ENCODE results near the gene SRR.

SRR gene

DNA sequence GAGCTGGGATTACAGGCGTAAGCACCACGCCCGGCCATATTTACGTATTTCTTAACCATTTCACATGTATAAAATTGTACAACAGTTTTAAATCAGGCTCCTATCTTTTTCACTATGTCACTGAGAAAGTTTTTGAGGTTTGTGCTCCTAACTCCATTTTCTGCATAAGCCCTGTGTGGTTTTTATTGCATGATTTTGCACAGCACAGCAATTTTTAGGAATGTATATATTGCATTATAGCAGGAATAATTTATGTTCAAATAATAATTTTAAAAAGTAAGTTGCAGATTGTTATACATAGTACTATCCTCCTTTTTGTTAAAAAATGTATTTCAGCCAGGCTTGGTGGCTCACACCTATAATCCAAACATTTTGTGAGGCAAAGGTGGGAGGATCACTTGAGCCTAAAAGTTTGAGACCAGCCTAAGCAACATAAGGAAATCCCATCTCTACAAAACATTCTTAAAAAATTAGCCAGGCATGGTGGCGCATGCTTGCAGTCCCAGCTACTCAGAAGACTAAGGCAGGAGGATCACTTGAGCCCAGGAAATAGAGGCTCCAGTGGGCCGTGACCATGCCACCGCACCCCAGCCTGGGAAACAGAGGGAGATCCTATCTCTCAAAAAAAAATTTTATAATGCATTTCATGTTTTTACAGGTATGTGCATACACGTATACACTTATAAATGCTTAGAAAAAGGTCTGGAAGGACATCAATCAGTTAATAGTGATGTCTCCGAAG is 26.1 kb upstream of the SRR start:
- DNase-seq (ENCODE audit: low read depth in 2 of 2): no peak
- TF ChIP-seq, protein P1, sequence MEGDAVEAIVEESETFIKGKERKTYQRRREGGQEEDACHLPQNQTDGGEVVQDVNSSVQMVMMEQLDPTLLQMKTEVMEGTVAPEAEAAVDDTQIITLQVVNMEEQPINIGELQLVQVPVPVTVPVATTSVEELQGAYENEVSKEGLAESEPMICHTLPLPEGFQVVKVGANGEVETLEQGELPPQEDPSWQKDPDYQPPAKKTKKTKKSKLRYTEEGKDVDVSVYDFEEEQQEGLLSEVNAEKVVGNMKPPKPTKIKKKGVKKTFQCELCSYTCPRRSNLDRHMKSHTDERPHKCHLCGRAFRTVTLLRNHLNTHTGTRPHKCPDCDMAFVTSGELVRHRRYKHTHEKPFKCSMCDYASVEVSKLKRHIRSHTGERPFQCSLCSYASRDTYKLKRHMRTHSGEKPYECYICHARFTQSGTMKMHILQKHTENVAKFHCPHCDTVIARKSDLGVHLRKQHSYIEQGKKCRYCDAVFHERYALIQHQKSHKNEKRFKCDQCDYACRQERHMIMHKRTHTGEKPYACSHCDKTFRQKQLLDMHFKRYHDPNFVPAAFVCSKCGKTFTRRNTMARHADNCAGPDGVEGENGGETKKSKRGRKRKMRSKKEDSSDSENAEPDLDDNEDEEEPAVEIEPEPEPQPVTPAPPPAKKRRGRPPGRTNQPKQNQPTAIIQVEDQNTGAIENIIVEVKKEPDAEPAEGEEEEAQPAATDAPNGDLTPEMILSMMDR (IDR thresholded peaks at IDR 0.05; ENCODE audit: low read depth, low read length): no peak
- no peak overlapping the region for H3K4me3 ChIP-seq (replicated peaks in 1 of 2; ENCODE audit: low read depth in 2 of 2, low read length in 2 of 2)

DNA sequence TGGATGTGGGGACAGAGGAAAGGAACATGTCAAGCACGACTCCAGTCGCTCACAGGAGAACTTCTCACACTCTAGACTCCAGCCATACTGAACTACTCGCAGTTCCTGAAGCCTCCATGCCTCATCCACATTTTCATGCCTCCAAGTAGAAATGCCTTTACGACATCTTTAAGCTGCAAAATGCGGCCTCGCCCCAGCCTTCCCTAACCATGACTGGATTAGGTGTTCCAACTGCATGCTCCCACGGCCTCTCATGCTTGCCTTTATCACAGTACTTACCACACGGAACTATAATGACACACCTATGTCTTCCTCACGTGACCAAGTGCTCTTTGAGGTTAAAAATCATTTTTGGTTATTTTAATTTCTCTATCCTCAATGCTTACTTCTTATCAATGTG is 24.0 kb upstream of the SRR start:
- H3K4me3 ChIP-seq (replicated peaks in 1 of 2; ENCODE audit: low read depth in 2 of 2, low read length in 2 of 2): no peak overlapping the region
- DNase-seq (ENCODE audit: low read depth in 2 of 2): no peak
- TF ChIP-seq, protein P1 (IDR thresholded peaks at IDR 0.05; ENCODE audit: low read depth, low read length): no peak

DNA sequence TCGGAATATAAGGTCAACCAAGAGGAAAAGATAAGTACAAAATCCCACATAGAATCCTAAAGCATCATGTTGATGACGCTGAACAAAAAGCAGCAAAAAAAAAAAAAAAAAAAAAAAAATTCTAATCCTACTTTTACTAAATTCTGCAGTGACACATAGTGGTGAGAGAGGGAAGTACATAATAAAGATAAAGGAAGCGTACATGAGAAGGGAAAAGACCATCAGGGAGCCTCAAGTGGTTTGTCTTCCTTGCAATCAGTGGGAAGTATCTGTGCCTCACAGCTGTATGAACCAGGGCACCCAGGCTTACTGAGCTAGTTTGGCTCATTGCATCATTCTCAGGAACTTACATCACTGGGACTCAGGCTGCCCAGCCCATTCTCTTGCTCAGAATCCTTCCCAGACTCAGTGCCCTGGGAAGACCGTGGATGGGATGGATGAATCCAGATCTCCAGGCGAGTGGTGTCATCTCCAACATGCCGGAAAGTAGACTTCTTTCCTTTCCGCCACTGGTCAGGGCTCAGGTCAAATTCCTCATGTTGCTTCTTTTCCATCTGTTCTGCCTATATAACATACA is 21.4 kb upstream of the SRR start:
- DNase-seq (ENCODE audit: low read depth in 2 of 2): peak; percentile 87 to 90
- TF ChIP-seq, protein P1 (IDR thresholded peaks at IDR 0.05; ENCODE audit: low read depth, low read length): peak; percentile 56
- H3K4me3 ChIP-seq (replicated peaks in 1 of 2; ENCODE audit: low read depth in 2 of 2, low read length in 2 of 2): no peak overlapping the region

DNA sequence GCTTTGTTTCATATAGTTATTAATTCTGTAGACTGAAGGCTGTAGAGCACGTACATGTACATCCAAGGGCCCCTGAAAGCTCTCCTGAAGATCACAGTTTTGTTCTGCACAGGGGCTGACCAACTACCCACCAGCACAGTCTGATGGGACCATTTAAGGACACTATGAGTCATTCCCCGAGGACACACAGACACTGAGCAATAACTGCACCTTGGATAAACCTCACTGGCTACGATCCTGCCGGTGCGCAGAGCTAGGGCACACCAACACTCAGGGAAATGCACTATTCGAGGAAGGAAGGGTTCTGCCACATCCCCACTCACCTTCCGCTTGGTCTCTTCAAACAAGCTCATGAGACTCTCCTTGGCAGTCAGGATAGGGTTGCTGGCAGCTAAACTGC is 20.4 kb upstream of the SRR start:
- H3K4me3 ChIP-seq (replicated peaks in 1 of 2; ENCODE audit: low read depth in 2 of 2, low read length in 2 of 2): no peak overlapping the region
- TF ChIP-seq, protein P1 (IDR thresholded peaks at IDR 0.05; ENCODE audit: low read depth, low read length): no peak
- no peak for DNase-seq (ENCODE audit: low read depth in 2 of 2)

DNA sequence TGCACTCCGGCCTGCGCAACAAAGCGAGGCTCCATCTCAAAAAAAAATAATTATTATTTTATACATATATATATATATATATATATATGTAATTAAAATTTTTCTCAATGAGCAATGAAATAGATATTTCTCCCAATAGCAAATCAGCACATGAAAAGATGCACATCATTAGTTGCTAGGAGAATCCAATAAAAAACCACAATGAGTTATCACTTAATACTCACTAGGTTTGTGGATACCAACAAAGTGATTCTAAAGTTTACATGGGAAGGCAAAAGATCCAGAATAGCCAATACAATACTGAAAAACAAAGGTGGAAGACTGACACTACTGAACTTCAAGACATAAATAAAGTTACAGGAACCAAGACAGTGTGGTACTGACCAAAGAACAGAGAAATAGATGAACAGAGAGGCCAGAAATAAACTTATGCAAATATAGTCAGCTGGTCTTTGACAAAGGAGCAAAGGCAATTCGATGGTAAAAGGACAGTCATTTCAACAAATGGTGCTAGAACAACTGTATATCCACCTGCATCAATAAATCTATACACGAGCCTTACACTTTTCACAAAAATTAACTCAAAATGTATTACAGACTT is 13.8 kb upstream of the SRR start:
- peak in 1 of 2 donors; percentile 11 for DNase-seq (ENCODE audit: low read depth in 2 of 2)
- TF ChIP-seq, protein P1 (IDR thresholded peaks at IDR 0.05; ENCODE audit: low read depth, low read length): no peak
- H3K4me3 ChIP-seq (replicated peaks in 1 of 2; ENCODE audit: low read depth in 2 of 2, low read length in 2 of 2): no peak overlapping the region

DNA sequence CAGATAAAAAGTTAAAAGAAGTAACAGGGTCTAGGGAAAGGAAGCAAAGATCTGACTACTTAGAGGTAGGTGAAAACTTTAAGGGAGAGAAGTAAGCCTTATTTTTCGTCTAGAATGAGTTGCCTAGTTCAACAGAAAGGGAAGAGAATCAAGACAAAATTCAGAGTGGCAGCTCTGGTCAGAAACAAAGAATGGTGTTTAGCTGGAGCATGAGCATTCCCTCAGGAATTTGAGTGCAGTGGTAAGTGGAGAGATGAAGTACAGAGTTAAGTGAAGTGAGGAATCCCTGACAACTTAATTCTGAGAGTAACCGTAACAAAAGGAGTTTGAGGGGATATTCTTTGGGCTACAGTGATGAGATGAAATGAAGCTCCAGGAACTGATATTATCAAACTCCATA is 11.7 kb upstream of the SRR start:
- TF ChIP-seq, protein P1 (IDR thresholded peaks at IDR 0.05; ENCODE audit: low read depth, low read length): no peak
- no peak for DNase-seq (ENCODE audit: low read depth in 2 of 2)
- H3K4me3 ChIP-seq (replicated peaks in 1 of 2; ENCODE audit: low read depth in 2 of 2, low read length in 2 of 2): no peak overlapping the region
